KOPT-K1 (cell line): Measurements from ENCODE around the gene AHNAK2.

Experiments
- H3K27ac ChIP-seq: fragments of 200-600 bp; sonication (generic); 2 replicates; pipeline ENCODE4 v1.5.1; 2016; ENCODE audit warnings: antibody characterized with exemption, mild to moderate bottlenecking, low read depth, low read length; ENCODE audit not compliant: poor library complexity, severe bottlenecking
- H3K36me3 ChIP-seq: fragments of 200-600 bp; sonication (generic); 2 replicates; pipeline ENCODE4 v1.5.1; 2017; ENCODE audit warnings: antibody characterized with exemption, mild to moderate bottlenecking, low read length, moderate library complexity; ENCODE audit not compliant: insufficient read depth
- H3K9me3 ChIP-seq: fragments of 200-600 bp; sonication (generic); 2 replicates; pipeline ENCODE4 v1.5.1; 2017; ENCODE audit warnings: antibody characterized with exemption, low read length, mild to moderate bottlenecking; ENCODE audit not compliant: insufficient read depth, poor library complexity, severe bottlenecking

The AHNAK2 gene

DNA sequence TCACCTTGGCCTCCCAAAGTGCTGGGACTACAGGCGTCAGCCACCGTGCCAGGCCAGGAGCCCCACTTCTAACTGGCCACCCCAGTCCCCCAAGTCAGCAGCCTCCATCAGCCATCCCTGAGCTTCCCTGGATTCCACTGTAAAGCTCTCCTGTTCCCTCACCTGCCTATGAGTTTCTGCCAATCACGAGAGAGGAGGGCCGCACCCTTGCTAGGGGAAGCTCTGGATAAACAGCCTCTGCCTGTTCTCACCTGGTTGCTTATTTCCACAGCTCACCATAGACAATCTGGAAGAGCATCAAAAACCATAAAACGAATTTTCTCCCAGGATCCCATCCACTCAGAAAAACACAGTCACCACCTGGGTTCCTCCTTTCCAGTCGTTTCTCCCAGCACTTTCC is 37.7 kb upstream of the AHNAK2 start:
- no peaks in the 10 kb centered on the region for H3K9me3 ChIP-seq
- no peak overlapping the region for H3K27ac ChIP-seq
- peaks cover 89% of the 10 kb centered on the region for H3K36me3 ChIP-seq

DNA sequence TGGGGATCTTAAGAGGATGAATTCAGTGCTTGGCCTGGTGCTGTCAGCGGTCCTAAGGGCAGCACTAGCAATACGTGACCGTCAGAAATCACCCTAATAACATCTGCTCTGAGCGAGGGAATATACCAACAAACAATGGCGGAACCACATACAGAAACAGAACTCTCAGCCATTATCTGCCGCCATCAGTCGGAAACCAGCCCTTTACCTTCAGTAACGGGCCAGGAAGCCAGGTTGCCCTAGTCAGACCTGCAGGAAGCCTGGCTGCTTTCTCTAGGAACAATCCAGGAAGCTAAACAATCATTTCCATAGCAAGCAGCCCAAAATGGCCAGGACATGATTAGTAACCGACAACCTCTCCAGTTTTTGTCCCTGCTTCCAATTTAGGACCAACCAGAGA is 37.1 kb upstream of the AHNAK2 start:
- Histone ChIP-seq H3K27ac (no peak overlapping the region), H3K36me3 (peaks cover 96% of the 10 kb centered on the region), H3K9me3 (no peaks in the 10 kb centered on the region)

DNA sequence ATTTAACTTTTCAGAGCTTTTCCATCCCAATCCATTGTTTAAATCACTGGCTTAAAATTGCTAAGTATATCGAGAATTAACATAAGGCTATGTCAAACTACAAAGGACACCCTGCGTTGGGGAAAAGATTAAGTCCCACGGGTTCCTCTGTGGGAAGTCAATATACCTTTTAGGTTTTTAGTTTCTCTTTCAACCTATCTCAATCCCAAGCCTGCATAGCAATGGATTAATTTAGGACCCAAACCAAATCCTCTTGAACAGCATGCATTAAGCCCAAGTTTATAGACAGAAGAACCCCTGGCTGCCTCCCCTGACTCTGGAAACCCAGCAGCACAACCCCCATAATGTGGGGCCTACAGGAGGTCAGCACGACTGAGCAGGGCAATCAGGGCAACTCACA is 36.5 kb upstream of the AHNAK2 start:
- Histone ChIP-seq H3K9me3 (no peaks in the 10 kb centered on the region), H3K36me3 (peaks cover 99% of the 10 kb centered on the region), H3K27ac (no peak overlapping the region)

DNA sequence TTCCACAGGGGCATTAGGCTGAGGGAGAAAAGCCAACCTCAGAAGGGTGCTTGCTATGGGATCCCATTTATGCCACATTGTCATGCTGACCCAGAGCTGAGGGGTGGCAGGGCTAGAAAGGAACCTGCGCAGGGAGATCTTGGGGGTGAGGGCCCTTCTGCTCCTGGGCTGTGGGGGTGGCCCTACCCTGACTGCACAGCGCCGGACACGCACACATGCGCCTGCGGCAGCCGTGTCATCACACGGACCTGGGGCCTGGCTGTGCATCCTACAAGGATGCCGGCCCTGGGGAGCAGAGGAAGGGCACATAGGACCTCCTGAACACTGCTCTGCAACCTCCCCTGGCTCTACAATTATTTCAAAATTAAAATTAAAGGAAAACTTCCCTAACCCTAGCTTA is 35.9 kb upstream of the AHNAK2 start:
- no peaks in the 10 kb centered on the region for H3K9me3 ChIP-seq
- H3K27ac ChIP-seq, result no peak overlapping the region
- H3K36me3 ChIP-seq, result peaks cover 99% of the 10 kb centered on the region

DNA sequence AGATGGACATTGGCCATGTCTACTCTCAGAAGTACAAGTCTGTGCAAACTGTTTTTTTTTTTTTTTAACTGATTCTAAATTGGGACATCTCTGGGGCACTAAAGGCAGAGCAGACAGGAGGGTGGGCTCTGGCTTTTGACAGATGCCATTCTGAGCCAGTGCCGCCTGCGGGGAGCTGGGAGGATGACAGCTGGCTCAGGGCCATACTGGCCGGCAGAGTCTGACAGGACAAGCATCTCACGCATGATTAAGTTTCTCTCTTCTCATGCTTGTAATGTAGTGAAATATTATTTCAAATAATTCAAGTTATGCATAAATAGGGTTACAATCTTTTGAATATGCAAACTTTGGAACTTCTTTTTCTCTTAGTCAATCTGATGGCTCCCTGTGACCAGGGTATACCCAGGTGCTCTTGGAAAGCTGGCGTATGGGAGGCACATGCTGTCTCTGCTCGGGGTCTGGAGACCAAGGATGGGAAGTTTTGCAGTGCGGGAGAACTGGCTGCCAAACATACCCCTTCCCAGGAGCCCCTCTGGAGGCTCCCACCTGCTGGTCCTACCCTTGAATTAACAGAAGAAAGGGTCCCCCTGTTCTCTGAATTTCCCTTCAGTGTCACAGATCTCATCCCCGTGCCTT is 35.1 kb upstream of the AHNAK2 start:
- Histone ChIP-seq H3K9me3 (no peaks in the 10 kb centered on the region), H3K36me3 (peaks cover 99% of the 10 kb centered on the region), H3K27ac (no peak overlapping the region)

DNA sequence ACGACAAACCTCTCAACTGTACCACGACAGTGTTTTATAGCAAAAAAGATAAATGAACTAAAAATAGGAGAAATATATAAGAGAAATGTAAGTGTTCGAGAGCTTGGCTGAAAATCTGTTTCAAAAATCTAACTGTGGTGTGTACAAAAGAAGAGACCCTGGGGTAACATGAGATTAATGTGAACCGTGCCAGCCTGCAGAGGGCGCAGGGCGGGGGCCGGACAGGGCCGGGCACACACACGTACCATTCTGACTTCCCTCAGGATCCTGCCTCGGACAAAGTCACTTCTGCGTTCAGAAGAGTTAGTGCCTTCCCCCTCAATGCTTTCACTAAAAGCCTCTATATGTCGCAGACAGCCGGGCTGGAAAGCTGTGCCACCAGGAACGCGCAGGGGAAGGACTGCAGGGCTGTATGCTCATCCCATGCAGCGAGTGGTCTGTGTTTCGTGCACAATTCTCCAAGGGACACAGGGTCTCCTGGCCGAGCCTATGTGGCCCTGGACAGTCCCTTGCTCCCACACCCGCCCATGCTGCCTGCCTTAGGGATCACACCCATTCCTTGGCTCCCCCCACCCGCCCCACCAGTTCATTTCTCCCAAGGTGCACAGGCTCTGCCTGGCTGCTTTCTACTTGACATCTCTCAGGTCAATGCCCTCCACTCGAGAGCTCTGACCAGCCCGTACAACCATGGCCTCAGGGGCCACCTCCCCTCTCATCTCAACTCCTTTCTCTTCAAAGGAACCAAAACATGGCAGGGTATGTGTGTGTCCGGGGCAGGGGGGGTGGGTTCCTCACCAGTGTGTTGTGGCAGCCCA is 34.2 kb upstream of the AHNAK2 start:
- H3K36me3 ChIP-seq, result peaks cover 100% of the 10 kb centered on the region
- no peak overlapping the region for H3K27ac ChIP-seq
- H3K9me3 ChIP-seq, result no peaks in the 10 kb centered on the region

DNA sequence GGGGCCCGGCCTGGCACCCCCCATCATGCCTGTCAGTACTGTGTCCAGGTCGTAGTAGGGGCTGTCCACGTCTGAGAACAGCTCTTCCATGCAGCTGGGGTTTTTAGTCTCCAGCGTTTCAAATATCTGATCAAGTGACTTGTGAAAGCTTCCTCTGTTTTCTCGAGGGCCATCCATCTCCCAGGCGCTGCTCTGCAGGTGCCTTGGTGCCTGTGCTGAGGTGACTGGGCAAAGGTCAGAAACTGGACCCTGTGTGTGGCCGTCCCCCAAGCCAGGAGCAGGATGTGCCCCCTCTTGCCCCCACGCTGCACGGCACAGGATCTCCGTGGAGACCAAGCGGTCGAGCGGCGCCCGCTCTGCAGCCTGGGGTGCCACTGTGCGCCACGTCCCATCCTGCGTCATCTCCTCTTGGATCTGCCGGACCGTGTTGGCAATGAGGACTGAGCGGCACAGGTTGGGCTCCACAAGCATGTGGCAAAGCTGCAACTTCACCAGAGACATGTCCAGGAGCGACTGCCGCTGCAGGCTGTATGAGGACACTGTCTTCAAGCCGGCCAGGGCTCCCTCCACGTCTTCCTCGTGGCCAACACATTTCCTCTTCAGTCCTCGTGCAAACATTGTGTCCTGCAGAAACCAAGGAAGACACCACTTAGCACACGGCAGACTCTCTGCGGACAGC is 33.3 kb upstream of the AHNAK2 start:
- H3K27ac ChIP-seq, result no peak overlapping the region
- H3K36me3 ChIP-seq, result peaks cover 100% of the 10 kb centered on the region
- H3K9me3 ChIP-seq, result no peaks in the 10 kb centered on the region

DNA sequence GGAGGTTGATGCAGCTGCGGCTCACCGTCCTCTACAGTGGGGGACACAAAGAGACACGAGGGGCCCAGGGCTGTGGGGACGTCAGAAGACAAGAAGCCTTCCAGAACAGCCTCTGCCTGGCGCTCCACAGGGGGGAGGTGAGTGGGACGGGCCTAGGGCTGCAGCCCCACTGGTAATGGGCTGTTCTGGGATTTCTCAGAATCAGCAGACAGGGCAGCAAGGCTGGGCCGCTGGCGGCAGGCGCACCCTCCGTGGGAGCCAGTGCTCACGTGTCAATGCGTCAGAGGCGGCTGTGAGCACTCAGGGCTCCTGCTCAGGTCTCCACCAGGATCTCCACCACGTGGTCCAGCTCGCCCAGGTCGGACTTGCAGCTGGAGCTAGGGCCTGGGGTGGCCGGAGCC is 32.7 kb upstream of the AHNAK2 start:
- no peak overlapping the region for H3K27ac ChIP-seq
- peaks cover 100% of the 10 kb centered on the region for H3K36me3 ChIP-seq
- no peaks in the 10 kb centered on the region for H3K9me3 ChIP-seq

DNA sequence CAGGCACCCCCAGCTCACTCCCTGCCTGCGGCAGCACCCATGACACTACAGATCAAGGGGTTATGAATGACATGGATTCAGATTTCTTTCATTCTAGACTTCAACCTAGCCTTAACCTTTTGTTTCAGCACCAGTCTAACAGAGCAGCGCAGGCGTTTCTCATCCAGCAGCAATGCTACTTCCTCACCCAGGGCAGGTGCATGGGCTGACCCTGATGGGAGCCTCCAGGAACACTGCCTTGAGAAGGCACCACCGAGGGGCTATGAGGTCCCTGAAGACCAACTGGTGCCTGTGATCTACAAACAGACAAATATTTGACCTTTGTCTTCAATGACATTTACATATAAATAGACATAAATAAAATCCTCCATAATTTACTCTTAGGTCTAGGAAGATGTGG is 31.9 kb upstream of the AHNAK2 start:
- Histone ChIP-seq H3K27ac (no peak overlapping the region), H3K9me3 (no peaks in the 10 kb centered on the region), H3K36me3 (peaks cover 99% of the 10 kb centered on the region)

DNA sequence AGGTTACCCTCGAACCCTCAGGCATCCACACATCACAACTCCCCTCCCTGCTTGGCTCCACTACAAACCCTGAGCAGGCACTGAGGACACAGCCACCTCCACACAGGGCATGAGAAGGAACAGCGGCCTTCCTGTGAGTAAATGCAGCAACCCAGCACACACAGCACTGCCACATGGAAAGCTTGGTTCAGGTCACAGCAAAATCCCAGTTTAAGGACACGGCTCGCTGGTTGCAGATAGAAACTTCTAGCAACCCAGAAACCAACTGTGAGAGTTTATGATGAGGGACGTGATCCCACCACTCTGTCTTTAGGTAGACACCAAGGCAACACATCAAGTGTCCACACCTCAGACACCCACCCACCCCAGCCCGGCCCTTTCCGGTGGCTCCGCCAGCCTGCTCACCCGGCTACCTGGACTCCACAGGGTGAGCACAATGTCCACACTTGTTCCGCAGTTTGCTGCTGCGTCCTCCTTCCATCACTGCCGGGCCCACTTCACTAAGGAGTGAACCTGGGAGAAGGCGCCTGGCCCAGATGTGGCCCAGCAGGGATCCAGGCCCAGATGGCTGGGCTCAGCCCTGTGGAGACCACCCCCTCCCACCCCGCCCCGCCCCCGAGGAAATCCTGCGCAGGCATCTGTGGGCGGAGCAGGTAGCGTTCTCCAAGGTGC is 29.6 kb upstream of the AHNAK2 start:
- Histone ChIP-seq H3K36me3 (peaks cover 75% of the 10 kb centered on the region), H3K27ac (no peak overlapping the region)

DNA sequence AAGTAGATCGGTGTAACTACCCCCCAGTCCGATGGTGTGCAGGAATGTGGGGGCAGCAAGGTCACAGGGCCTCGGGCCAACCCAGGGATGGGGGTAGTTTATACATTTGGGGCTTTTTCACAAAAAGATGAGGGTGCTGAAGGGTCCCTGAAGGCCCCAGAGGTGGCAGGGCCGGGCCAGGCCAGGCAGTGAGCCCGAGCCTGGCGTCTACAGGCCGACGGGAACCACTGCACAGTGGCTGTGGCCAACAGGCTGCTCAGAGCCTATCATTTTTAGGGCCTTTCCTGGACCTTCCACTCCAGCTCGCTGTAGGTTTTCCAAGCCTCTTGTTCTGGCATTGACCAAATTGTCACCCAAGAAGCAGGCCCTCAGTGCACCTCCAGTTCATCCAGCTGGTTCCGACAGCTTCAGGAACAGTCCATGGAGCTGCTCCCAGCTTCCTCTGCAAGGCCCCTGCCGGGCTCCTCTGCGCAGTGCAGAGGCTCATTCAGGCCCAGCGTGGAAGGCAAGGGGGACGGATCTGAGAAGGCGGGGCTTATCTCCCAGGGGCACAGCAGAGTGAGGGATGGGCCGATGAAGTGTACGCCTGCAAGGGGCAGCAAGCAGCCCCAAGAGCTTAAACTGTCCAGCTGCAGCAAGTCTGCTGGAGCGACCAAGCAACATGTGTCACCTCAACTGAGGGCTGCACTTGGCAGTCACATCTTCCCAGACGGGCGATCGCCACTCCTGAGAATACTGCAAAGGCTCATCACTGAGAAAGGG is 28.8 kb upstream of the AHNAK2 start:
- H3K9me3 ChIP-seq, result no peaks in the 10 kb centered on the region
- peaks cover 68% of the 10 kb centered on the region for H3K36me3 ChIP-seq
- H3K27ac ChIP-seq, result no peak overlapping the region

More for the DNA sequence above, 29.6 kb upstream of the AHNAK2 start:
- no peaks in the 10 kb centered on the region for H3K9me3 ChIP-seq

DNA sequence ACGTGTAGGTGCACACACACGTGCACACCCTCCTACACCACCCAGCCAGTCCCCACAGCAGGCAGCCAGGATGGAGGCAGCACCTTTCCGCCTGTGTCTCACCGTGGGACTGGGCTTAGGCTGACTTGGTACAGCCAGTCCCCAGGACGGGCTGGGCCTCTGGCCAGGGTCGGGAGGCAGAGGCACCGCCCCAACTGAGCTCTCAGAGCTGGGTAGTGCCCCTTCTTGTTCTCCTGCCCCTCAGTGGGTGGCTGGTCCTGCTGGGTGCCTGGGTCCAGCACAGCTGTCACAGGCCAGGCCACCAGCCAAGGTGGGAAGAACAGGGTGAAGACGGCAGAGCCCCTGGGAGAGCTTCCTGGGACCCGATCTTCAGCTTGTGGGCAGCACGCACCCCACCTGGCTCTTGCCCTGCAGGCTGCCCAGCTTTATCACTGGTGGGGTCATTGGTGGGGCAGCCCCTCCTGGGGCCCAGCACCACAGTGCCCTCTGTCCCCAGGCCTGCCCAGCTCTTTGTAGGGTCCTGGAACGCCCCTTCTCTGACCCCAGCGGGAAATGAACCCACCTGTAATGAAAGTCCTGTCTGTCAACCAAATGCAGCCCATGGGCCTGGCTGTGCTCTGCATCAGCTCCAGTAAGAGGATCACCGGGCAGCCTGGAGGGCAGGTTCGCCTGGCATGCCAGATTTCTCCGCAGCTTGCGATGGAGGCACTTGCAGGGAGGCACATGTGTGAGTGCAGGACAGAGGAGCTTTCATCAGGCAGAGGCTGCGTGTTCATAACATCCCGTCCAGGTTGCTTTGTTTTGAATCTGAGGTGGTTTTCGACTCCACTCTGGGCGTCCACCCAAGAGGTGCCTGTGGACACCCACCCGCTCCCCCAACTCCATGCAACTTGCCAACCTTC is 28.0 kb upstream of the AHNAK2 start:
- Histone ChIP-seq H3K9me3 (no peaks in the 10 kb centered on the region), H3K27ac (no peak overlapping the region), H3K36me3 (peaks cover 60% of the 10 kb centered on the region)

DNA sequence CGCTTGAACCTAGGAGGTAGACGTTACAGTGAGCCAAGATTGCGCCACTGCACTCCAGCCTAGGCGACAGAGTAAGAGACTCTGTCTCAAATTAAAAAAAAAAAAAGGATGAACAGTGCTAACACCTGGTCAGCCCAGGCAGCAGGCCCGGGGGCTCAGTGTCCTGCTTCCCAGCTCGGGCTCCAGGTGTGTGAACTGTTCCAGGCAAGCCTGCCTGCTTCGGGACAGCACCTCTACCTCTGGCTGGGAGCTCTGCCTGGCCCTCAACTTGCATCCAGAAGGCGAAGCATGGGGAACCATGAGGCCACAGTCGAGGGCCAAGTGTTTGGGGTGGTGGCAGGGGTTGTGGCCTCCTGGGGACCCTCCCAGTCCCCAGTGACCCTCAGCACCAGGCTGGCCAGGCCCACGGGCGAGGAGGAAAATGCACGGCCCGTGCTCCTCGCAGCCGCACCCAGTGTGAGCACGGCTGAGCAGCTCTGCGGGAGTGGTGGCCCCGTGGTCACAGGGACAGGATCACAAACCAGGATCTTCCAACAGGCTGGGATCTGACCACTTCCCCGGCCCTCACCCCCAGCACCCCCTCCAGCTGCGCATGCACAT is 27.3 kb upstream of the AHNAK2 start:
- Histone ChIP-seq H3K27ac (no peak overlapping the region), H3K9me3 (no peaks in the 10 kb centered on the region), H3K36me3 (peaks cover 52% of the 10 kb centered on the region)
